Stomach (tissue), 4 donors: ENCODE results near the gene KRT80.

Experiments used
- POLR2A ChIP-seq, 4 donors: fragments of 450-650 bp; IDR thresholded peaks; one replicate each; pipeline ENCODE4 v1.6.1; 2016; ENCODE audit warnings: antibody characterized with exemption in 4 of 4, control low read depth in 2 of 4, mild to moderate bottlenecking in 1 of 4, moderate library complexity in 1 of 4
- TF ChIP-seq, protein P1 (sequence below), 7 experiments: fragments of 450-650 bp in 4 of 7; fragments of 200-600 bp in 3 of 7; sonication (generic) in 3 of 7; IDR thresholded peaks; one replicate each; pipeline ENCODE4 v1.5.1; 2016 to 2019; ENCODE audit warnings: antibody characterized with exemption in 7 of 7, control low read depth in 2 of 7, mild to moderate bottlenecking in 1 of 7

DNA sequence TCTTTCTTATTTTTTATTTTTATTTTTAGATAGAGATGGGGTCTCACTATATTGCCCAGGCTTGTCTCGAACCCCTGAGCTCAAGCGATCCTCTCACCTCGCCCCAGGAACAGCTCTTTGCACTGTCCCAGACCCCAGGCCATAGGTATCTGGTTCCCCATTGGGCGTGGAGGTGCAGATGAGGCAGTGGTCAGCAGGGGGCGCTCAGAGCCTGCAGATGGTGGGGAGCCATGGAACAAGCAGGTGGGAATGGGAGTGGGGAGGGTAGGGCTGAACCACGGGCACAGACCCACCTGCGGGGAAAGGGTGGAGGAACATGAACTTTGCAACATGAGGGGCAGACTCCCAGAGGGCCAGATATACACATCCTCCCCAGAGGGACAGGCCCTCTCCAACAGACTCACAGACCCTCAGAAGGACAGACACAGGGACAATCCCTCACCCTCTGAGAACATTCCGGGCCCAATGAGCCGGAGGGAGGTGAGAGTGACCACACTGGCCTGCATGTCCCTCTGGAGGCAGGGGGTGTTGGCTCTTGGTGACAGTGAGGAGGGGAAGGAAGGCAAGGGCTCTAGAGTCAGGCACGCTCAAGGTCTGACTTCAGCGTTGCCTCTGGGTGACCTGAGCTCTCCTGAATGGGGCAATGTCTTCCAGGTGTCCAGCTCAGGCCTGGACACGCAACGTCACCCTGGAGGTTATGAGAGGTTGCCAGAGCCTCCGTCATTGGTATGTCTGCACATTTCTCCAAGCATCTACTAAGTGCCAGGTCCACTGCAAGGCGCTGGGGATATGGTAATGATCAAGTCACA, 34.9 kb downstream of the KRT80 start:
- TF ChIP-seq, protein P1, sequence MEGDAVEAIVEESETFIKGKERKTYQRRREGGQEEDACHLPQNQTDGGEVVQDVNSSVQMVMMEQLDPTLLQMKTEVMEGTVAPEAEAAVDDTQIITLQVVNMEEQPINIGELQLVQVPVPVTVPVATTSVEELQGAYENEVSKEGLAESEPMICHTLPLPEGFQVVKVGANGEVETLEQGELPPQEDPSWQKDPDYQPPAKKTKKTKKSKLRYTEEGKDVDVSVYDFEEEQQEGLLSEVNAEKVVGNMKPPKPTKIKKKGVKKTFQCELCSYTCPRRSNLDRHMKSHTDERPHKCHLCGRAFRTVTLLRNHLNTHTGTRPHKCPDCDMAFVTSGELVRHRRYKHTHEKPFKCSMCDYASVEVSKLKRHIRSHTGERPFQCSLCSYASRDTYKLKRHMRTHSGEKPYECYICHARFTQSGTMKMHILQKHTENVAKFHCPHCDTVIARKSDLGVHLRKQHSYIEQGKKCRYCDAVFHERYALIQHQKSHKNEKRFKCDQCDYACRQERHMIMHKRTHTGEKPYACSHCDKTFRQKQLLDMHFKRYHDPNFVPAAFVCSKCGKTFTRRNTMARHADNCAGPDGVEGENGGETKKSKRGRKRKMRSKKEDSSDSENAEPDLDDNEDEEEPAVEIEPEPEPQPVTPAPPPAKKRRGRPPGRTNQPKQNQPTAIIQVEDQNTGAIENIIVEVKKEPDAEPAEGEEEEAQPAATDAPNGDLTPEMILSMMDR (IDR thresholded peaks at IDR 0.05) = peak in 5 of 7 experiments; percentile 86 to 93 (median 90)
- TF ChIP-seq POLR2A (IDR thresholded peaks at IDR 0.05) = no peak
